ENCODE measurements around the gene ISG20.

Gene ISG20

DNA sequence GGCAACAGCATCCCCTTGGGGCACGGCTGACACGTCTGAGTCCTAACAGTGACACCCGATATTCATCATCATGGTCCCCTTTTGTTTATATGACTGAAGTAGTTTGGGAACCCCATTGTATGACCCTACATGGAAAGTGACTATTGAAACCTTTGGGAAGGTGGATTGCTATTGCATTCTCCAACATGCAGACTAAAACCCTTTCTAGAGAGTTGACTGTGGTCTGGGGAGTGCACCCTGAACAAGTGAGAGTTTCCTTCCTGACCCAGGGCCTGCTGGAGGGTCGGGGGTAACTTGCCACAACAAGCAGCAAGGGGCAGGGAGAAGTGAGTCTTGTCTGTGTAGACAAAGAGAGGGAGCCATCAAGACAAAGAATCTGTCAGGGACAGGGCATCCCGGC is 54.4 kb downstream of the ISG20 start:
- Mint-ChIP-seq H3K4me1 (ENCODE audit: low read depth) (no peaks in the 10 kb centered on the region), H3K36me3 (ENCODE audit: low read depth) (no peaks in the 10 kb centered on the region), H3K4me3 (no peak overlapping the region), H3K27ac (no peak overlapping the region), H3K9me3 (peaks cover 6% of the 10 kb centered on the region), H3K27me3 (peaks cover 17% of the 10 kb centered on the region)
- DNase-seq, result no peak

DNA sequence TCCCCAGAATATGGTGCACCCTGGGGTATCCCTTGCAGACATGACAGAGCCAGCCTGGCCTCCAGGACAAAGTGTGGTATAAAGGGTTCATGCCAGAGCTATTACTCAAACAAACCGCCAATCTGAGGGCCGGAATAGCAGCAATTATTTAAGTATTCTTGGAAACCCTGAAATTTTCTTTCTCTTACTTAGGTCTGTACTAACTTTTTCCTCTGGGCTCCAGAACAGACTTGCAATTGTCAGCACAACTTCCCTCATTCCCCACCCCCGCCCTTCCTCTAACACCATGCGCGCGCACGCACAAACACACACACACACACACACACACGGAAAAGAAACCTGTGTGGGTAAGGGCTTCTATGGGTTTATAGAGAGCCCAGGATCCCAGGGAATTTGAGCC is 56.3 kb downstream of the ISG20 start:
- no peak overlapping the region for H3K4me3 Mint-ChIP-seq
- H3K27me3 Mint-ChIP-seq, result peaks cover 5% of the 10 kb centered on the region
- H3K4me1 Mint-ChIP-seq (ENCODE audit: low read depth), result no peaks in the 10 kb centered on the region
- H3K36me3 Mint-ChIP-seq (ENCODE audit: low read depth), result no peaks in the 10 kb centered on the region
- H3K27ac Mint-ChIP-seq, result no peak overlapping the region
- no peaks in the 10 kb centered on the region for H3K9me3 Mint-ChIP-seq
- no peak for DNase-seq

DNA sequence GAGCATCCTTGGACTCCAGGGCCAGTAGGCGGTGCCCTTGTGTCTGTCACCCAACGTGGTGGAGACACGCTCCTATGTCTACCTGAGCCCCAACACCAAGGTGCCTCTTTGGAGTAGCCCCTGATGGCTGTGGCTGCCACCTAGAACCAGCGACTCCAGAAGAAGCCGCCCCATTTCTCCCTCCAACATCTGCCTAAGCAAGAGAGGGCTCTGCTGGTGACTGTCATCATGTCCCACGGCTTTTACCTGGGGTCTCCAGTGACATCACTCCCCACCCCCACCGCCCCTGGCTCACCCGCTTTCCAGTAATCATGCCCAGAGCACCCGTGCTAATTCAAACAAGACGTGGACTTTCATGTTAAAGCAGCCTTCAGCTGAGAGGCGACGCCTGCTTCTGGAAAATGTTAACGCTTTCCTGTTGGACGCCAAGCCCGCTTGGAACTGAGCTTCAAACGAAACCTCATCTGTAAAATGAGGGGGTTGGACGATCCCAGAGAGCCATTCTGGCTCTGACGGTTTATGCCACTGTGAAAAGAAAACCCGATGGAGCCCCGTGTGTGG is 57.0 kb downstream of the ISG20 start:
- no peak for DNase-seq
- no peaks in the 10 kb centered on the region for H3K4me1 Mint-ChIP-seq (ENCODE audit: low read depth)
- H3K27ac Mint-ChIP-seq, result no peak overlapping the region
- H3K36me3 Mint-ChIP-seq (ENCODE audit: low read depth), result no peaks in the 10 kb centered on the region
- H3K9me3 Mint-ChIP-seq, result no peaks in the 10 kb centered on the region
- H3K27me3 Mint-ChIP-seq, result peaks cover 2% of the 10 kb centered on the region
- H3K4me3 Mint-ChIP-seq, result no peak overlapping the region

DNA sequence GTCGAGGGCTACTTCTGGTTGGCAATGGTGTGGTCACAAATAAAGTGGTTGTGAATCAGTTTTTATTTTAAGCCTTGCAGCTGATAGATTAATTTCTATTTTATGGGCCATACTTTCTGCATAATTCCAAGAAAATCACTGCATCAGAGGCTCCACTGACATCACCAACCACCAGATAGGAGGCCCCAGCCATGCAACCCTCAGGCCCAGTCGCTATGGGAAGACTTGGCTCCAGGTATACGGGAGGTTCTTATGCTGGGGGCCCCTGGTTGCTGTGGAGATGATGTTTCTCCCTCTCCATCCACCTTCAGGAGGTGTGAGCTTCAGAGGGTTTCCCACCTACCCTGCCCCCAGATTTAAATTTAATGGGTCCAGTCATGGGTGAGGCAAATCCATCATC is 57.4 kb downstream of the ISG20 start:
- DNase-seq, result no peak
- no peak overlapping the region for H3K27ac Mint-ChIP-seq
- no peaks in the 10 kb centered on the region for H3K27me3 Mint-ChIP-seq
- no peaks in the 10 kb centered on the region for H3K36me3 Mint-ChIP-seq (ENCODE audit: low read depth)
- no peaks in the 10 kb centered on the region for H3K9me3 Mint-ChIP-seq
- no peak overlapping the region for H3K4me3 Mint-ChIP-seq
- no peaks in the 10 kb centered on the region for H3K4me1 Mint-ChIP-seq (ENCODE audit: low read depth)

DNA sequence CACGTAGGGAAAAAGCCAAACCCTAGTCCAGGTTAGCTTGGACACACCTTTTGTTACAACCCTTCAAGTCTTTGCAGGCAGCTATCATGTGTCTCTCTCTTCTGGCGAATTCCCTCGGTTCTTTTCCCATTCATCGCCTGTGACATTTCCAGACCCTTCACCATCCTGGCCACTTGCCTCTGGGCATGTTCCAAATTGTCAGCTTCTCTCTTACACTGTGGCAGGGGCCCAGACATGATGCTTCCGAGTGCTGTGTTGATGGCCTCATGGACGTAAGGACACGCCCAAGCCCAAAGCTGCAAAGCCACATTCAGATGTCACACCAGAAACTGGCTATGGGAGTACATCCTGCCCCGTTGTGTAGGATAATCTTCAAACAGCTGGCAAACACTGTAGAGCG is 58.5 kb downstream of the ISG20 start:
- H3K36me3 Mint-ChIP-seq (ENCODE audit: low read depth), result no peaks in the 10 kb centered on the region
- H3K27ac Mint-ChIP-seq, result no peak overlapping the region
- DNase-seq, result no peak
- H3K9me3 Mint-ChIP-seq, result no peaks in the 10 kb centered on the region
- H3K27me3 Mint-ChIP-seq, result no peaks in the 10 kb centered on the region
- no peak overlapping the region for H3K4me3 Mint-ChIP-seq
- H3K4me1 Mint-ChIP-seq (ENCODE audit: low read depth), result no peaks in the 10 kb centered on the region

DNA sequence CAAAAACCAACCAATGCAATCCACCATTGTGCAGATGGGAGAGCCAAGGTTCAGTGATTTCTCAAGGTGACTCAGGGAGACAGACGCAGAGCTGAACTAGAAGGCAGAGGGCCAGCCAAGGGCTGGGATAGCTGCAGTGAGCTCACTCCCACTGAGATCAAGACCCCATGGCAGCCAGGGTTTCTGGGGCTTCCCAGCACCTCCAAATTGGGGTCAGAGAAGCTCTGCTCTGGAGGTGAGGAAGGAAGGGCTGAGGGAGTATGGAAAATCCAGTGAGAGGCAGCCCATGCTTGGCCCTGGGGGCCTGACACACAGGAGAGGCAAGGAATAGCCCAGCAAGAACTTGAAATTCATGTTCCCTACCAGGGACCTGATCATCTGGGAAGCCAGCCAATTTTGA is 61.0 kb downstream of the ISG20 start:
- Mint-ChIP-seq H3K27me3 (peaks cover 5% of the 10 kb centered on the region), H3K4me1 (ENCODE audit: low read depth) (peaks cover 4% of the 10 kb centered on the region), H3K27ac (no peak overlapping the region), H3K9me3 (no peaks in the 10 kb centered on the region), H3K36me3 (ENCODE audit: low read depth) (no peaks in the 10 kb centered on the region), H3K4me3 (no peak overlapping the region)
- no peak for DNase-seq

DNA sequence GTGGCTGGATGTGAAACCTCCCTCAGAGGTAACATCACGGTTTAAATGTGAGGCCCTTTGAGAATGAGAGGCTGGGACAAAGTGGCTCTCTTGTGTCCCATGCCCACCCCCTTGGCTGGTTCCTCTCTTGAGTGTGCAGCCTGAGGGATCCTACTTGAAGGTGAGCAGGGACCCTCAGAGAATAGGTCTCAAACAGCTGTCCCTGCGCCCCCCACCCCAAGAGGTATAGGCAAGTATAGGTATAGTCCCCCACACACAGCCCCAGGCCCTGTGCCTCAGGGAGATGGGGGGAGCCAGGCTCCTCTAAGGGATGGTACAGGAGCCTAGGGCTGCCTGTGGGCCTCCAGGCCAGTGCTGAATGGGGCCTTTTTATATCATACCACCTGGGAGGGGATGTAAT is 61.9 kb downstream of the ISG20 start:
- Mint-ChIP-seq H3K4me3 (no peak overlapping the region), H3K27ac (no peak overlapping the region), H3K9me3 (no peaks in the 10 kb centered on the region), H3K36me3 (ENCODE audit: low read depth) (no peaks in the 10 kb centered on the region), H3K4me1 (ENCODE audit: low read depth) (peaks cover 6% of the 10 kb centered on the region), H3K27me3 (peaks cover 7% of the 10 kb centered on the region)
- DNase-seq, result no peak

DNA sequence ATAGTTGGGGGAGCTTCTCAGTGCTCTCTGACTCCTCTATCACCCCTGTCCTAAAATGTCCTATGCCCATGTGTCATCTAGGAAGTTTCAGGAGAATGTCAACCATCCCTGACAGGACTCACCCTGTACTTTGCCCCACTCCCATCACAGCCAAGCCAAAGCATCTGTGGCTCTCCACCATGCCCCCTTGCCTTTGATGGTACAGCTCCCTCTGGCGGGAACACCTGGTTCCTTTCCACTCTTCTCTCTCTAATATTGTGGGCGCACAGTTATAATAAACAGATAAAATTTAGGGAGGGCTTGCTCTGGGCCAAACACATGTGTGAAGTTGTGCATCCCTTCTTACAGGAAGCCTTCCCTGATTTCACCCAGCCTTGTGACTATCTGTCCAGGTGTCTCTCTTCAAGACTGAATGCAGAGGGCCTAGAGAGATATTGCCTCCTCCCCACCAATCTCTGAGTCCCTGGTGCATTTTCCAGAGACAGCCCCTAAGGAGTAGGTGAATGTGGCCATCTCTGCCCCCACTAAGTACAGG is 62.8 kb downstream of the ISG20 start:
- Mint-ChIP-seq H3K9me3 (no peaks in the 10 kb centered on the region), H3K4me1 (ENCODE audit: low read depth) (peaks cover 12% of the 10 kb centered on the region), H3K27ac (no peak overlapping the region), H3K27me3 (peaks cover 16% of the 10 kb centered on the region), H3K4me3 (no peak overlapping the region), H3K36me3 (ENCODE audit: low read depth) (no peaks in the 10 kb centered on the region)
- no peak for DNase-seq

DNA sequence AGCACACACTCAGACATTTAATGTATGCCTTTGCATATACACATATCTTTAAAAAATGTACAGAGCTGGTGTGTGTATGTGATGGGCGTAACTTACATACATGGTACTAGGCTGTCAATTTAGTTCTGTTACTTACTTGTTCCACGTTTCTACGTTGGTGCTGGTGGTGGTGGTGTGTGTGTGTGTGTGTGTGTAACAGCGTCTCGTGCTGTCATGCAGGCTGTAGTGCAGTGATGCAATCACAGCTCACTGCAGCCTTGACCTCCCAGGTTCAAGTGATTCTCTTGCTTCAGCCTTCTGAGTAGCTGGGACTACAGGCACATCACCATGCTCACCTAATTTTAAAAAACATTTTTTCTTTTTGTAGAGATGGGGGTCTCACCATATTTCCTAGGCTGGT is 64.2 kb downstream of the ISG20 start:
- Mint-ChIP-seq H3K27ac (no peak overlapping the region), H3K4me3 (no peak overlapping the region), H3K9me3 (no peaks in the 10 kb centered on the region), H3K4me1 (ENCODE audit: low read depth) (peaks cover 12% of the 10 kb centered on the region), H3K36me3 (ENCODE audit: low read depth) (no peaks in the 10 kb centered on the region), H3K27me3 (peaks cover 25% of the 10 kb centered on the region)
- no peak for DNase-seq

DNA sequence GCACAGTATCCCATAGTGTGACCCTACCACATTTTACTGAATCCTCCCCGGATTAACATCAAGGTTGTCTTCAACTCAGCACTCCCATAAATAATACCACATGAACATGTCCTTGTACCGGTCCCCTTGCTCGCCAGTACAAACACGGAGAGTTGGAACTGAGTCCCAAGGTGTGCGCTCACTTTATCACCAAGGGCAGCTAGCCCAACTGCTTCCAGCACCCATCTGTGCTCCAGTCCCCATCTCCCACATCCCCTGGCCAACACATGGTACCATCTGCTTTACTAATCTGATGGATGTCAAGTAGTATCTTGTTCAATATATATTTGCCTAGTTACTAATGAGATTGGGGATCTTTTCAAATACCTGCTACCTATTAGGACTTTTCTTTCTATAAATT is 64.7 kb downstream of the ISG20 start:
- Mint-ChIP-seq H3K27me3 (peaks cover 30% of the 10 kb centered on the region), H3K9me3 (no peaks in the 10 kb centered on the region), H3K4me1 (ENCODE audit: low read depth) (peaks cover 12% of the 10 kb centered on the region), H3K36me3 (ENCODE audit: low read depth) (no peaks in the 10 kb centered on the region), H3K27ac (no peak overlapping the region), H3K4me3 (no peak overlapping the region)
- no peak for DNase-seq

DNA sequence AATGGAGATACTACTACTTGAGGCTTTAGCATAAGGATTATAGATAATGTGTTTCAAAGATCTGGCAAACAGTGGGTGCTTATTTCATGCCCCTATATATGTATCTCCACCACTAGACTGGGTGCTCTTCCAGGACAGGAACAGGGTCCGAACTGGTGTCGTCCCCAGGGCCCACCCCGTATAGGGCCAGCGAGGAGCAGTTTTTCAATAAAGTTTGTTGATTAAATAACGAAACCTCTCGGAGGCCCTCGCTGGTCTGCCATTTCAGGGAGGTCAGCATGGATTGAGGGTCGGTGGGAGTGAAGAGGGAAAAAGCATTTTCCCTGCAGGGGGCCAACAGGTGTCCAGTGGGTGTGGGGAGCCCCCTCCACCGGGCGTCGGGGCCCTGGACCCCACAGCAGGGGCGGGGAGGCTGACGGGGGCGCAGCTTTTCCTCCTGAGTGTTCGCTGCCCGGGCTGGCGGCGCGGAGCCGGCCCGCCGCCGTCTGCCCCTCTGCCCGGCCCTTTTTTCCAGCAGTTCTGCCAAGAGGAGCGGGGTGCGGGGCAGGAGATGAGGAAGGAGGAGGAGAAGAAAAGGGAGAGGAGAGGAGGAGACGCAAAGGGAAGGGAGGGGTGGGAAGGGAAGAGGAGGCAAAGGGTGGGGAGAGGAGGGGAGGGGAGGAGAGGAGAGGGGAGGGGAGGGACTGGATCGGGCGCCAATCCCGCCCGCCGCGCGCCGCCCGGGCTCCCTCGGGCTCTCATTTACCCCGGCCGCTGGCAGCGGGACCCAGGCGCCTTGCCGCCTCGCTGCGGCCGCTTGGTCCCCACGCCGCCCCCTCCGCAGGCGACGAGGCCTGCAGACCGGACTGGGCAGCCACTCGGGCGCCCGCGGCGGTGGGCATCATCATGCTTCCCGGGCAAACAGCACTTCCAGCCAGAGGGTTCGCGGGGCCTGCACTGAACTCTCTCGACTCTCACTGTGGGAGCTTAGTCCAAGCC is 66.3 kb downstream of the ISG20 start:
- Mint-ChIP-seq H3K4me3 (peak overlapping the region; percentile 49), H3K36me3 (ENCODE audit: low read depth) (no peaks in the 10 kb centered on the region), H3K4me1 (ENCODE audit: low read depth) (peaks cover 12% of the 10 kb centered on the region), H3K27me3 (peaks cover 43% of the 10 kb centered on the region), H3K9me3 (no peaks in the 10 kb centered on the region), H3K27ac (no peak overlapping the region)
- DNase-seq, result peak; percentile 34

DNA sequence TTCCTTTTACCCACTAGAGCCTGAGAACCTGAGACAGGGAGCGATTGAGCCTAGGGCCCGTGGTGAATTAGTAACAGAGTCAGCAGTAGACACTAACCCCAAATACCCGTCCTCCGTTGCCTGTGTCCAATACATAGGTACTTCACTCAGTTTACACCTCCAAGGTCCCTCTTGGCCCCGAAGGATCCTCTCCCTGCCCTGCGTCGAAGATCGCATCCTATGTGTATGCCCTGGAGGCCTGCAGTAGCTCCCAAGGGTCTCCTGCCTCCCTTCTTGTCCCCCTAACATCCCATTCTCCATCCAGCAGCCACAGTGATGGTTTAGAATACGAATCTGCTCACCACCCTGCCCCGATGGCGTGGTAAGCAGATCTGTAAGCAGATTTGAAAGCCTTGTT is 67.0 kb downstream of the ISG20 start:
- peaks cover 46% of the 10 kb centered on the region for H3K27me3 Mint-ChIP-seq
- no peaks in the 10 kb centered on the region for H3K36me3 Mint-ChIP-seq (ENCODE audit: low read depth)
- H3K4me1 Mint-ChIP-seq (ENCODE audit: low read depth), result peaks cover 12% of the 10 kb centered on the region
- H3K27ac Mint-ChIP-seq, result no peak overlapping the region
- no peak for DNase-seq
- H3K4me3 Mint-ChIP-seq, result peak overlapping the region; percentile 35
- H3K9me3 Mint-ChIP-seq, result no peaks in the 10 kb centered on the region
